Ovary (tissue), 9 donors: ENCODE measurements around the gene AK1. TPM values are rescaled to one million over a fixed set of nuclear protein-coding genes. Genes with fewer than 3 reads are reported as not detected.

Experiments used
- DNase-seq, 5 donors: peaks; one replicate each; pipeline ENCODE4 v3.0.0-alpha.2; 2019 to 2020
- H3K27ac ChIP-seq, 2 donors: fragments of 200-600 bp; one replicate each; pipeline versions ENCODE4 v1.5.1 to v1.8.0; 2019 to 2022
- H3K27me3 ChIP-seq: fragments of 200-600 bp; one replicate; pipeline ENCODE4 v1.8.0; 2022
- H3K36me3 ChIP-seq: fragments of 200-600 bp; sonication (generic); one replicate; pipeline ENCODE4 v1.5.1; 2019
- H3K4me1 ChIP-seq: one replicate; pipeline ENCODE4 v1.8.1; 2013; ENCODE audit warnings: mild to moderate bottlenecking, moderate library complexity; ENCODE audit not compliant: insufficient read depth
- H3K4me3 ChIP-seq: fragments of 200-600 bp; sonication (generic); one replicate; pipeline ENCODE4 v1.5.1; 2017
- H3K9me3 ChIP-seq, 2 donors: fragments of 200-600 bp in 1 of 2; sonication (generic) in 1 of 2; one replicate each; pipeline versions ENCODE4 v1.5.1 to v1.8.1; 2013 to 2019; ENCODE audit warnings: mild to moderate bottlenecking in 1 of 2, moderate library complexity in 1 of 2
- CTCF ChIP-seq, 3 donors: fragments of 450-650 bp in 2 of 3; fragments of 200-600 bp in 1 of 3; IDR thresholded peaks; one replicate each; pipeline versions ENCODE4 v1.5.1 to v1.8.0; 2016 to 2022; ENCODE audit warnings: antibody characterized with exemption in 3 of 3, mild to moderate bottlenecking in 1 of 3
- EP300 ChIP-seq: sonication (generic); formaldehyde crosslinking; IDR thresholded peaks from one replicate; pipeline ENCODE4 v1.6.1; 2017; ENCODE audit warnings: antibody characterized with exemption
- POLR2A ChIP-seq: fragments of 450-650 bp; IDR thresholded peaks from one replicate; pipeline ENCODE4 v1.6.1; 2017; ENCODE audit warnings: antibody characterized with exemption, mild to moderate bottlenecking, moderate library complexity
- WGBS, 3 donors: extraction: QIAGEN DNeasy Blood & Tissue Kit in 1 of 3; methylation state at CpG; one replicate each; pipeline versions ENCODE4 v1.1.5 to v1.1.7; 2013 to 2017; 5-methylcytosine and 5-hydroxymethylcytosine counted together
- intact Hi-C, 4 donors: fragments of 100-400 bp; cut with DNase I; formaldehyde crosslinking; loops; one replicate each; pipeline versions ENCODE4 v1.11.0 to v1.15.1; 2022 to 2023
- microRNA-seq, 3 donors: library from miRNA; unstranded; fragments of <30 nt; microRNA quantifications; one replicate each; pipeline versions ENCODE4 to v1.2.0, GENCODE V29; 2019 to 2020
- polyA plus RNA-seq, 2 donors: library from polyadenylated mRNA; stranded (reverse); fragments of 200-250 nt in 1 of 2; fragments of 350-450 nt in 1 of 2; fragmentation: Illumina TruSeq in 1 of 2; extraction: RNeasy Lipid Tissue Mini Kit (QIAGEN cat#74804) in 1 of 2; gene quantifications; one replicate each; pipeline ENCODE4 v1.2.3, GENCODE V29; 2013 to 2014
- small RNA-seq: library from RNA; depleted of rRNA; stranded (forward); fragments of <200 nt; gene quantifications from one replicate; pipeline ENCODE3, GENCODE V24; 2016
- total RNA-seq, 7 donors: library from RNA; depleted of rRNA in 2 of 7; stranded (reverse); fragments of >200 nt in 2 of 7; fragmentation: NEBNext Ultra II Directional in 3 of 7; extraction: Animal tissue kit (Norgen Biotek cat#: 25700) in 3 of 7; gene quantifications; one replicate each; pipeline versions ENCODE4 v1.1.0 to v1.2.4, GENCODE V29; 2016 to 2023
- donor health status: DM: no; HTN: no; CAD: no; lungs with moderate emphysema.
- donor health status: DM: no; HTN: no; CAD: no.
- donor health status: Bipolar disorder and iron deficiency.
- donor health status: DM: yes; HTN: yes; CAD: no.
- donor health status: DM: no; HTN: no; CAD: no.
- donor health status: DM: yes; HTN: yes; CAD: no.

Gene AK1
- total and polyA plus RNA-seq, 9 donors, result 30.9 to 174 (median 119) TPM

DNA sequence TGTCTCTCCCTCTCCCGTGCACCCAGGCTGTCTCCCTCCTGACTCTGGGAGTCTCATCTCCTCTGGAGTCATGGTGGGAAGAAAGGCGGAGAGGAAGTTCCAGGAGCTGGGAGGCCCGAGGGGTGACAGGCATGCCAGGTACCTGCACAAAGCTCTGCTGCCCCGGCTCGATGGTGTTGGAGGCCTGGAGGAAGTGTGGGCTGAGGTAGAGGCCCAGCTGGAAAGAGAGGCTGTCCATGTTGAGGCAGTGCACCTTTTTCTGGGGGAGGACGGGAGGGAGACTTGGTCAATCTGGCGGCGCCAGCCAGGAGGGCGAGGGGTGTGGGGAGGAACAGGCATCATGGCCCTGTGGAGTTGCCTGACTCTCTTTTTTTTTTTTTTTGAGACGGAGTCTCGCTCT is 58.9 kb downstream of the AK1 start:
- H3K27ac ChIP-seq, result no peak overlapping the region
- WGBS, 3 donors, result 85 to 89% (median 86%) methylated on average over 11 of the region's 11 CpGs
- intact Hi-C loops, result no loop called here
- H3K27me3 ChIP-seq, result no peaks in the 10 kb centered on the region
- TF ChIP-seq EP300, result no peak
- no peak for TF ChIP-seq POLR2A
- TF ChIP-seq CTCF (IDR thresholded peaks at IDR 0.05), result no peak
- H3K9me3 ChIP-seq, result no peaks in the 10 kb centered on the region
- peaks cover 3% of the 10 kb centered on the region for H3K4me1 ChIP-seq
- H3K36me3 ChIP-seq, result no peaks in the 10 kb centered on the region
- no peak for DNase-seq
- no peak overlapping the region for H3K4me3 ChIP-seq

DNA sequence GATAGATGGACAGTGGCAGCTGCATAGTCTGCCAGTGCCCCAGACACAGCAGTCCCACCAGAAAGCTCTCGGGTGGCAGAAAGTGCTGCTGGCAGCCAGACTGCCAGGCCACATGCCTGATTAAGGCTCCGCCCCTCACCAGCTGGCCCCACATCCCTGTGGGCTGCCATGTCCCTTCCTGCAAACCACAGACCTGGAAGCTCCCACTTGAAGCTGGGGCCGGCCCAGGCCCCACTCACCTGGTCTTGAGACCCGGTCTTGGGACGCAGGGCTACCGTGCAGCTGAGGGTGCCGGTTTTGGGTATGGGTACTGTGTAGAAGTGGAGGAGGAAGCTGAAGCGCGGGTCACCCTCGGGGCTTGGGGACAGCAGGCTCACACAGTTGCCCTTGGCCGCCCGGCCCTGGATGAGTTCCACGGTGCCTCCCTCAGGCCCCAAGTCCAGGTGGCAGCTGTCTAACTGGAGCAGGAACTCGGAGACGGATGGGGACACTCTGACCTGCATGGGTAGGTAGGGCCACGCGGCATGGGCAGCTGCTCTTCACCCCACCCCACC is 59.5 kb downstream of the AK1 start:
- 59 to 75% (median 67%) methylated on average over 17 of the region's 17 CpGs for WGBS, 3 donors

GRCh38 chr9:127816728-127817127 is 60.7 kb downstream of the AK1 start:
- H3K4me3 ChIP-seq, result no peak overlapping the region
- peaks cover 3% of the 10 kb centered on the region for H3K4me1 ChIP-seq
- intact Hi-C loops, result no loop called here
- DNase-seq, result peak in 1 of 5 donors; percentile 23
- WGBS, 3 donors, result 70 to 81% (median 76%) methylated on average over 8 of the region's 8 CpGs
- no peaks in the 10 kb centered on the region for H3K27me3 ChIP-seq
- no peaks in the 10 kb centered on the region for H3K9me3 ChIP-seq
- TF ChIP-seq POLR2A, result no peak
- TF ChIP-seq CTCF (IDR thresholded peaks at IDR 0.05), result no peak
- peak overlapping the region; percentile 36 to 55 for H3K27ac ChIP-seq
- no peaks in the 10 kb centered on the region for H3K36me3 ChIP-seq

More for the DNA sequence above, 59.5 kb downstream of the AK1 start:
- Histone ChIP-seq H3K27ac (peak overlapping the region in 1 of 2 donors; percentile 17), H3K9me3 (no peaks in the 10 kb centered on the region), H3K4me3 (no peak overlapping the region), H3K36me3 (no peaks in the 10 kb centered on the region), H3K27me3 (no peaks in the 10 kb centered on the region), H3K4me1 (peaks cover 3% of the 10 kb centered on the region)
- DNase-seq, result peak in 1 of 5 donors; percentile 26
- TF ChIP-seq CTCF (IDR thresholded peaks at IDR 0.05) (no peak), POLR2A (no peak), EP300 (no peak)
- intact Hi-C loops, result no loop called here

Small RNA genes within 50 kb of the gene (microRNA-seq; reads per million reads assigned to microRNA genes)
- gene MIR4672, result 0 to 0.75 (median 0.32) reads per million in 3 donors

Small RNA genes within 50 kb of the gene (small RNA-seq; reads per million reads assigned to genes)
- gene MIR4672 (not detected), gene RF00019 (not detected), gene RNA5SP296 (not detected)

Other genes starting within 250 kb of the AK1 start
- 10 to 100 TPM in 1 of 7 donors, 1 to 10 TPM in 4, under 1 TPM in 2; 0.63 to 99.0 (median 4.2) TPM for gene CFAP157, start 170.7 kb downstream of the AK1 start, total RNA-seq
- under 1 TPM; 0.22 to 0.53 TPM for gene CFAP157, start 170.7 kb downstream of the AK1 start, polyA plus RNA-seq
- gene PTRH1, start 162.0 kb downstream of the AK1 start, total RNA-seq, result 10 to 100 TPM in 5 of 7 donors, 1 to 10 TPM in 2; 5.7 to 27.7 (median 11.1) TPM
- gene PTRH1, start 162.0 kb downstream of the AK1 start, polyA plus RNA-seq, result 10 to 100 TPM in 1 of 2 donors, 1 to 10 TPM in 1; 1.0 to 12.9 TPM
- gene TTC16, start 161.6 kb downstream of the AK1 start, total RNA-seq, result 1 to 10 TPM in 1 of 7 donors, under 1 TPM in 3, not detected in 3; under 0.01 to 5.9 (median 0.34) TPM
- under 1 TPM; 0.06 to 0.08 TPM for gene TTC16, start 161.6 kb downstream of the AK1 start, polyA plus RNA-seq
- gene TOR2A, start 142.4 kb downstream of the AK1 start, total RNA-seq, result 10 to 100 TPM in 3 of 7 donors, 1 to 10 TPM in 4; 8.8 to 12.2 (median 9.9) TPM
- 10 to 100 TPM in 1 of 2 donors, 1 to 10 TPM in 1; 2.8 to 12.6 TPM for gene TOR2A, start 142.4 kb downstream of the AK1 start, polyA plus RNA-seq
- 10 to 100 TPM in 2 of 7 donors, 1 to 10 TPM in 5; 2.8 to 17.0 (median 4.6) TPM for gene SH2D3C, start 99.0 kb downstream of the AK1 start, total RNA-seq
- gene SH2D3C, start 99.0 kb downstream of the AK1 start, polyA plus RNA-seq, result 1 to 10 TPM; 1.9 to 9.2 TPM
- 100 to 1,000 TPM in 6 of 7 donors, 10 to 100 TPM in 1; 88.7 to 209 (median 130) TPM for gene CDK9, start 91.6 kb downstream of the AK1 start, total RNA-seq
- 10 to 100 TPM; 71.7 to 98.9 TPM for gene CDK9, start 91.6 kb downstream of the AK1 start, polyA plus RNA-seq
- 100 to 1,000 TPM; 111 to 209 (median 158) TPM for gene FPGS, start 74.8 kb downstream of the AK1 start, total RNA-seq
- 100 to 1,000 TPM in 1 of 2 donors, 10 to 100 TPM in 1; 18.9 to 108 TPM for gene FPGS, start 74.8 kb downstream of the AK1 start, polyA plus RNA-seq
- 100 to 1,000 TPM in 5 of 7 donors, 10 to 100 TPM in 2; 59.7 to 298 (median 217) TPM for gene ENG, start 23.0 kb downstream of the AK1 start, total RNA-seq
- gene ENG, start 23.0 kb downstream of the AK1 start, polyA plus RNA-seq, result 100 to 1,000 TPM in 1 of 2 donors, 10 to 100 TPM in 1; 54.7 to 191 TPM
- gene ST6GALNAC6, start 21.9 kb upstream of the AK1 start, total RNA-seq, result 100 to 1,000 TPM in 5 of 7 donors, 10 to 100 TPM in 2; 58.5 to 141 (median 111) TPM
- gene ST6GALNAC6, start 21.9 kb upstream of the AK1 start, polyA plus RNA-seq, result 100 to 1,000 TPM in 1 of 2 donors, 10 to 100 TPM in 1; 52.5 to 145 TPM
- 10 to 100 TPM; 29.5 to 58.4 (median 46.4) TPM for gene ST6GALNAC4, start 39.4 kb upstream of the AK1 start, total RNA-seq
- gene ST6GALNAC4, start 39.4 kb upstream of the AK1 start, polyA plus RNA-seq, result 10 to 100 TPM in 1 of 2 donors, 1 to 10 TPM in 1; 2.2 to 34.0 TPM
- gene PIP5KL1, start 53.1 kb upstream of the AK1 start, total RNA-seq, result 1 to 10 TPM in 6 of 7 donors, under 1 TPM in 1; 0.48 to 4.0 (median 2.0) TPM
- gene PIP5KL1, start 53.1 kb upstream of the AK1 start, polyA plus RNA-seq, result under 1 TPM; 0.10 to 0.35 TPM
- gene DPM2, start 60.2 kb upstream of the AK1 start, total RNA-seq, result 10 to 100 TPM; 10.6 to 37.1 (median 27.8) TPM
- gene DPM2, start 60.2 kb upstream of the AK1 start, polyA plus RNA-seq, result 10 to 100 TPM; 22.7 to 27.2 TPM
- gene EEIG1, start 103.3 kb upstream of the AK1 start, total RNA-seq, result 100 to 1,000 TPM in 2 of 7 donors, 10 to 100 TPM in 4, 1 to 10 TPM in 1; 8.6 to 104 (median 76.0) TPM
- gene EEIG1, start 103.3 kb upstream of the AK1 start, polyA plus RNA-seq, result 10 to 100 TPM; 17.9 to 20.8 TPM
- gene NAIF1, start 189.6 kb upstream of the AK1 start, total RNA-seq, result 10 to 100 TPM in 1 of 7 donors, 1 to 10 TPM in 6; 4.1 to 10.9 (median 5.9) TPM
- gene NAIF1, start 189.6 kb upstream of the AK1 start, polyA plus RNA-seq, result 1 to 10 TPM; 6.6 to 9.0 TPM
- 10 to 100 TPM; 24.1 to 90.1 (median 40.0) TPM for gene SLC25A25, start 190.6 kb upstream of the AK1 start, total RNA-seq
- gene SLC25A25, start 190.6 kb upstream of the AK1 start, polyA plus RNA-seq, result 10 to 100 TPM; 23.4 to 28.6 TPM